HG02943 (cell line): ENCODE measurements around the gene PLG.
"Not testable (repeated sequence)": the region's sequence is repeated elsewhere in the genome, so short reads cannot be mapped to it uniquely, and the experiment has no call there.

Source experiments
- ATAC-seq: cut with Tn5 transposase; IDR thresholded peaks from one replicate; pipeline ENCODE4 v1.9.1; 2021; ENCODE audit warnings: mild to moderate bottlenecking, low read depth, moderate library complexity; ENCODE audit not compliant: unreplicated experiment

Gene PLG

DNA sequence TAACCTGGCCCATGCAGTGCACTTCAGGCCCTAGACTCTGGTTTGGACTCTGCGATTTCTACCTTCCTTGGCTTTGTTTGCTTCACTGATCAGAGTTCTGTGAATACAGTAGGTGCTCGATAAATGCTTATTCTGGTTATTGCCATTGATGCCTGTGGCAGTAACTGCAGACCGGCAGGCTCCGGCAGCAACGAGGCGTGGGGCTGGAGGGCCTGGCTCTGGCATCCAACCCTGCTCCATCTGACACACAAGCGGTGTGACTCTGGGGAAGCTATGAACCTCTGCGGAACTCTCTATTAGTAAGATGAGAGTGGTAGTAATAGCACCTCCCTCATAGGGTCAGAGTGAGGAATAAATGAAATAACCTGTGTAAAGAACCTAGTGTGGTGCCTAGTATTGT lies 66.1 kb downstream of the PLG start:
- no peak for ATAC-seq

DNA sequence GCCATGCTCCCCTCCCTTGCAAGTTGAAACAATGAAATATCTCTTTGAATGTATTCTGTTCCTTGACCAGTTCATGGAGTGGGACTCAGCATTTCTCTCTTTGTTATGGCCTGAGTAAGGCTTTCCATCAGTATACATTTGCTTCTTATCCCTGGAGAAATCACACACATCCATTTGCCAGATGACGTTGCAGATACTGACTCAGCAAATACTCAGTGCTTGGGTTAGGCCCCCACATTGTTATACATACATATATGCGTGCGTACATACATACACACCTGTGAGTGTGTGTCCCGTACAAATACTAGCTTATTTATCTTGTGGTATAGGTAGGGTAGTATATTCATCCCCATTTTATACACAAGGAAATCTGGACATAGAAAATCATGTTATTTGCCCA lies 72.4 kb downstream of the PLG start:
- ATAC-seq, result no peak

DNA sequence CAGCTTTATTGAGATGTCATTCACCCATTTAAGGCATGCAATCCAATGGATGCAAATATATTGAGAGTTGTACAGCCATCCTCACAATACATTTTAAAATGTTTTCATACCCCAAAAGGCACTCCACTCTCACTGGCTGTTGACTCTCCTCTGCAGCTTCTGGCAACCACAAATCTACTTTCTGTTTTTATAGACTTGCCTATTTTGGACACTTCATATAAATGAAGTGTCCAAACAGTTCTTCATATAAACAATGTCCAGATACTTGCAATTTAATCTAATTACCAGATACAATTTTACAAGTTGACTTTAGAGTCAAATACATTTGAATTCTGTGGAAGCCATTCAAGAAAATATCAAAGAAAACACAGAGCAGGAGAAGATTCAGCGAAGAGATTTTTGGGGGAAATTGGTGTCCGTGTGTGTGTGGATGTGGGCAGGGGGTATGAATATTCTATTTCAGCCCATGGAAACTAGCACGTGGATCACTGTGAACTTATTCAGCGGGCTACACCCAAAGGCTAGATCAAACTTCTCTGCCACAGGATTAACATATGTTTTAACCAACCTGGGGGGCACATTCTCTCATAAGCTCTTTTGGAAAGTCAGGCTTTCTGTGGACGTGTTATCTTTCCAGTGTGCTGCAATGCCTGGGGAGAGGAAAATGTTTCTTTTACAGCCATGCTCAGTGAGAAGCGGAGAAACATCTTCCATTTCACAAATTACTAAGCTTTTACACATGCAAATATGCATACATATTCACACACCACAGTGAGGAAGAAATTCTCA lies 73.9 kb downstream of the PLG start:
- no peak for ATAC-seq

DNA sequence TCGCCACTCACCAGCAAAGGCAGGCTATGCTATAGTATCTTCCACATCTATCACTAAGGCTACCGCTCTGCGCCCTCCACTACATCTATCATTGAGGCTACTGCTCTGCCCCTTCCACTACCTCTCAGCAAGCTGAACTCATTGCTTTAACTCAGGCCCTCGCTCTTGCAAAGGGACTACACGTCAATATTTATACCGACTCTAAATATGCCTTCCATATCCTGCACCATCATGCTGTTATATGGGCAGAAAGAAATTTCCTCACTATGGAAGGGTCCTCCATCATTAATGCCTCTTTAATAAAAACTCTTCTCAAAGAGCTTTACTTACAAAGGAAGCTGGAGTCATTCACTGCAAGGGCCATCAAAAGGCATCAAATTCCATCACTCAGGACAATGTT lies 77.1 kb downstream of the PLG start:
- ATAC-seq, result not testable (repeated sequence)

DNA sequence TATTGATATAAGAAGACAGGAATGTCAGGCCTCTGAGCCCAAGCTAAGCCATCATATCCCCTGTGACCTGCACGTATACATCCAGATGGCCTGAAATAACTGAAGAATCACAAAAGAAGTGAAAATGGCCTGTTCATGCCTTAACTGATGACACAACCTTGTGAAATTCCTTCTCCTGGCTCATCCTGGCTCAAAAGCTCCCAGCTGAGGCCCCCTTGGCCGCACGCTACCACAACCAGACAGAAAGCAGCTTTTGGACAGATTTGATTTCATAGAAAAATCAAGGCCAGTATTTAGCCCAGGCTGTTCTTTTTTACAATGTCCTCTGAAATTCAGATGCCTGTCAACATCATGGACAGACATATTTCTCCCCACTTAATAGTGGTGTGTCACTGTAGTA lies 78.6 kb downstream of the PLG start:
- not testable (repeated sequence) for ATAC-seq

DNA sequence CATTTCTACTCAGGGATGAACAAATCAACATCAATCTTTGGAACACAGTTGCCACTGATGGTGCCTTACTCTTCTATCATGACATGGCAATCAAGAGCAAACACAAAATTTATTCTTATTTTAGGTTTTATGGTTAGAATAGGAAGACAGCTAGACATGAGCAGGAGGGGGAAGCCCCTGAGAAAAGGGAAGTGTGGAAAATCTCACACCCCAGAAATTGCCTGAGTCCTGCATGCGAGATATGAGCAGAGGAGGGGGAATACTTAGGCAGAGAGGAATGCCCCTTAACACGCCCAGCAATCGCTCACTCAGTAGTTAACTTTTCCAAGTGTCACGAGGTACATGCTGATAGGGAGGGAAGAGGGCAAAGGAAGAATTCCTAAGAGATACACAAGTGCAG lies 79.3 kb downstream of the PLG start:
- no peak for ATAC-seq

DNA sequence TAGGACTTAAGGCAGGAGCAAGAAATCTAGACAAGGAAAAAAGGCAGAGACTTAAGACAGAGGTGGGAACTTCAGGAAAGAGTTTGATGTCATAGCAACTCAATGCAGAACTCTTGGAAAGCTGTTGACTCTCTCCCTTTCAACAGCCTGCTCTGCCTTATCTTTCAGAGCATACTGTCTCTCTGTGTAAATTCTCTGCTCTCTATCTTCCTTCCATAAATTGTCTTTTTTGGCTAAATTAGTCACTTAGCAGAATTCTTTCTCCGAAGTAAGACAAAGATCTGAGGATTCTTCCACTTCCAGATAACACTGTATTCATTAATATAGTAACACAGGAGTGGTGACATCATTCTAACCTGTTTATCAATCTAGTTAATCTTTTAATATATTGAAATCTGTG lies 80.2 kb downstream of the PLG start:
- ATAC-seq, result no peak

DNA sequence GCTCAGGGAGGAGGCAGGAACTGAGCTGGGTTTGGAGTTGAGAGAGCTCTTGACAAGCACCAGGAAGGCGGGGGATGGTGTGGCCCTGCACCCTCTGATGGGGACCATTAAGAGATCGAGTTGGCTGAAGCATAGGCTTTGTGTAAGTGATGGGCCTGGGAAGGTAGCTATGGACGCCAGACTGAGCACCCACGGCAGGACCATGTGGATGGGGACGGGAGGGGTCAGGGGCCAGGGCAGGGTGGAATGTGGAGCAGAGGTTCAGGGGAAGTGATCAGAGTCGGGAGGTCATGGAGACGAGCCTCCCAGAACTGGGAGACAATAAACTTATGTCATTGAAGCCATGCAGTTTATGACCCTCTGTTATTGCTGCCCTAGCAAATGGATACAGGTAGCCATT lies 81.7 kb downstream of the PLG start:
- no peak for ATAC-seq

DNA sequence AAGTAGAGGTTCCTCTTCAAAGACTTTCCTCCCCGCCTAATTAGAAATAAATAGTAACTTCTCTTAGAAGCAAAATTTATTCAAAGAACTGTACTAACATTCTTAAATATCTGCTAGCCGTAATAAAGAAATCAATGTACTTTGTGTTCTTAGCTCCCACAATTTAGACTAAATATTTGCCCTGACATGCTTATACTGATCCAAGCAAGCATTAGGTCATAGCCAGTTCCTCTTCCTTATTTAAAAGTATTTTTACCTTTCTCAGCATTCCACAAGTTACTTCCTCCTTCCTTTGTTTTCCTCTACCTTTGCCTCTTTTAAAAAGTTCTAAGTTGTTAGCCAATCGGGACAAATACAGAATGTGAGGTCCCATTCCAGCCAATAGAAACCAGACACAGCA lies 86.1 kb downstream of the PLG start:
- ATAC-seq, result not testable (repeated sequence)

DNA sequence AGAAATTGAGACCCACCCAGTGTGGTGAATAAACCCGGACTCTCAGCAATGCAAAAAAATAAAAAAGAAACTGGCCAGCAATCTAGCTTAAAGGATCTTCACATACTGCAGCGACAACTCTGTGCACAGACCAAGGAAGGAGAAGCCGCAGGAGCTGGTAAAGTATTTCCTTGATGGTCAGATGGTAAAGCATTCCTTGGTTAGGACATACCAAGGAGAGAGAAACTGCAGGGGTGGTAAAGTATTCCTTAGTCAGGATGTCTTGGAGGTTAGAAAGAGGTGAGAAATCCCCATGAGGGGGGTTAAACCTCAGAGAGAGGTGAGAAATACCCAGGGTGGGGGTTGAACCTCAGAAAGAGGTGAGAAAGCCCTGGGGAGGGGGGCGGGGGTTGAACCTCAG lies 86.8 kb downstream of the PLG start:
- ATAC-seq, result no peak

DNA sequence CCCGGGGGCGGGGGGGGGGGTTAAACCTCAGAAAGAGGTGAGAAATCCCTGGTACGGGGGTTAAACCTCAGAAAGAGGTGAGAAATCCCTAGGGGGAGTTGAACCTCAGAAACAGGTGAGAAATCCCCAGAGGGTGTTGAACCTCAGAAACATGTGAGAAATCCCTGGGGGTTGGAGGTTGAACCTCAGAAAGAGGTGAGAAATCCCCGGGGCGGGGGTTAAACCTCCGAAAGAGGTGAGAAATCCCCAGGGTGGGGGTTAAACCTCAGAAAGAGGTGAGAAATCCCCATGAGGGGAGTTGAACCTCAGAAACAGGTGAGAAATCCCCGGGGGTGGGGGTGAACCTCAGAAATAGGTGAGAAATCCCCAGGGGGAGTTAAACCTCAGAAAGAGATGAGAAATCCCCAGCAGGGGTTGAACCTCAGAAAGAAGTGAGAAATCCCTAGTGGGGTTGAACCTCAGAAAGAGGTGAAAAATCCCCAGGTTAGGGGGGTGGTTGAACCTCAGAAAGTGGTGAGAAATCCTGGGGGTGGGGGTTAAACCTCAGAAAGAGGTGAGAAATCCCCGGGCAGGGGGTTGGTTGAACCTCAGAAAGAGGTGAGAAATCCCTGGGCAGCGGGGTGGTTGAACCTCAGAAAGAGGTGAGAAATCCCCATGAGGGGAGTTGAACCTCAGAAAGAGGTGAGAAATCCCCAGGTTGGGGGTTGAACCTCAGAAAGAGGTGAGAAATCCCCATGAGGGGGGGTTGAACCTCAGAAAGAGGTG lies 87.4 kb downstream of the PLG start:
- no peak for ATAC-seq

DNA sequence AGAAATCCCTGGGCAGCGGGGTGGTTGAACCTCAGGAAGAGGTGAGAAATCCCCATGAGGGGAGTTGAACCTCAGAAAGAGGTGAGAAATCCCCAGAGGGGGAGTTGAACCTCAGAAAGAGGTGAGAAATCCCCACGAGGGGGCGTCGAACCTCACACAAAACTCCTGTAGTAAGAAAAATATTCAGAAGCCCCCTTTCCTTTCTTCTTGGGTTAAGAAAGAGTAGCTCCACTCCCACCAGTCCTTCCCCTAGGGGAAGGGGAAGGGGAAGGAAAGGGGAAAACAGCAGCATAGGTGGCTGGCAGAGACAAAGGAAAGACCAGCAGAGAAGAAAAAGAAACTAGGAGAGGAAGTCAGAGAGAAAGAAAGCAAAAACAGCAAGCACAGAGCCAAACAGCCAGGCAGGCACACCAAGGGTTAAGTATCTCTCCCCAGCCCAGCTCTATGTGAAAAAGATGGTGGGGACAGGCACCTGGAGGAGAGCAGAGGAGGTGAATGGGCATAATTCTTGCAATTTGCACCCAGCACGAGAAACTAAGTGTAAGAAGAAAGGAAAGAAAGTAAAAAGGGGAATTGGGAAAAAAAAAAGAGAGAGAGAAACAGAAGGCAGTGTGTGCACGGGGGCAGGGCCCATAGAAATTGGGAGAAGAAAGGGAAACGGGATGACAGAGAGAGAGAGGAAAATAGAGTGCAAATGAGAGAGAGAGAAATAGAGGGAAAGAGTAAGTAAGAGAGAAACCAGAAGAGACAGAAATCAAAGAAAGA lies 88.2 kb downstream of the PLG start:
- no peak for ATAC-seq

DNA sequence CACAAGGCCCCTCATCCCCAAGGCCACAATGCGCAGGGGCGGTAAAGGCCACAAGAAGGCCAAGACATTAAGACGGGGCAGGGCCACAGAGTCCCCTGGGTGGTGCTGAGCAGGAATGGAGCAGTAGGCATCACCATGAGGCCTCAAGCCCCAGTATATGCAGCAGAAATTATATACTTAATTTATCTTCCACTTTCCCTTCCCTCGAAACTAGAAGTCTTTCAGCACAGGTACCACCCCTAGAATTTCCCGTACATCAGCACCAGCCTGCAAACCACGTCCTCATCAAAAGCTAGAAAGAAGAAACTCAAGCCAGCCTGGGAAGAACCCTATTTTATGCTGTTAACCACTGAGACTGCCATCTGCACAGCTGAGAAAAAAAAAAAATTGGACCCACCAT lies 89.4 kb downstream of the PLG start:
- no peak for ATAC-seq

DNA sequence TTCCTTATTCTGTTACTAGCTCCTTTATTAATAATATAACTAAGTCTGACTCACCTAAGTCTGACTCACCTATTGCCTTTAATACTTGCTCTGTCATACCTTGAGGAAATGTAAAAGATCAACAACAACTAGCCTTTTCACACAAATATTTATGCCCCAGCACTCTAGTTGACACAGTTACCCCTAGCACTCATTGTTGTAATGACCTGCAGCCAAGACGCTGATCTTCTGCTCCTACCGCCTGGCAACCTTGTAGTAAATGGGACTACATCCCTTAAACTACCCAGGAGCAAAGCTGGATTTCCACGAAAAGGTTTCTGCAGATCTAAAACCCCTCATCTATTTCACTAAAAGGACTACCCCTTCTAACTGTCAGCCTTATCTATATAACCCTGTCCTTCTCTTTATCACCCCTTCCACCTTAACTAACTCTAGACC lies 90.0 kb downstream of the PLG start:
- ATAC-seq, result no peak

DNA sequence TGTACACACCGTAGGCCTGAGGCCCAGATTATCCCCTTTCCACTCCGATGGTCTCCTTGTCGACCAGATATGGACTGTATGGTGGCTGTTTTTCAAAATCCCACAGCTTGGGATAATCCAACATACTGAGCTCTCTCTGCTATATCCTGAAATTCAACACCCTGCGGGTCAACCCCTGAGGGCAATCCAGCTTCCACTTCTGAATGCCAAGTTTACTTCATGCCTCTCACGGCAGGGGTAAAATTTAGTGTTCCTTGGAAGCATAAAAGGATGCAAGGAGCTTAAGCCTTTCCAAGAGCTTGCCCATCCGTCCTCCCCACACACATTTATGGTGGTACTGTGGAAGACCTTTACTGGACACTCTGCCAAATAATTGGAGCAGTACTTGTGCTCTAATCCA lies 90.7 kb downstream of the PLG start:
- ATAC-seq, result no peak

DNA sequence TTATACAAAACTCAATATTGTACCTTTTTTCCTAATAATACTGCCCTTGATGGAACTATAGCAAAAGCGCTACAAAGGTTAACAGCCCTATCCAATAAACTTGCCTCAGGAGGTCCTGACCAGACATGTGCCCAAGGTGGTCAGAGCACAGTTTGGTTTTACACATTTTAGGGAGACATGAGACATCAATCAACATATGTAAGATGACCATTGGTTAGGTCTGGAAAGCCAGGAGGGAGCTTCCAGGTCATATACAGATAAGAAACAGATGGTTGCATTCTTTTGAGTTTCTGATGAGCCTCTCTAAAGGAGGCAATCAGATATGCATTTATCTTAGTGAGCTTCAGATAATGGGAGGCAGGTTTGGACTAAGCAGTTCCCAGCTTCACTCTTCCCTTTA lies 91.6 kb downstream of the PLG start:
- no peak for ATAC-seq

DNA sequence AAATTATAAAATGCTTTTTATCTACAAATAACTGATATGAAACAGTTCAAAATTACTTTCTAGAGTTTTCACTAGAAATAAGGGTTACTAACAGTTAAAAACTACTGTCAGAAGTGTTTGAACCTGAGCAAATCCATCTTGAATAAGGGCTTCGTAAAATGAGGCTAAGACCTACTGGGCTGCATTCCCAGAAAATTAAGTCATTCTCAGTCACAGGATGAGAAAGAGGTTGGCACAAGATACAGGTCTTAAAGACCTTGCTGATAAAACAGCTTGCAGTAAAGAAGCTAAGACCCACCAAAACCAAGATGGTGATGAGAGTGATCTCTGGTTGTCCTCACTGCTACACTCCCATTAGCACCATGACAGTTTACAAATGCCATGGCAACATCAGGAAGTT lies 93.7 kb downstream of the PLG start:
- no peak for ATAC-seq

DNA sequence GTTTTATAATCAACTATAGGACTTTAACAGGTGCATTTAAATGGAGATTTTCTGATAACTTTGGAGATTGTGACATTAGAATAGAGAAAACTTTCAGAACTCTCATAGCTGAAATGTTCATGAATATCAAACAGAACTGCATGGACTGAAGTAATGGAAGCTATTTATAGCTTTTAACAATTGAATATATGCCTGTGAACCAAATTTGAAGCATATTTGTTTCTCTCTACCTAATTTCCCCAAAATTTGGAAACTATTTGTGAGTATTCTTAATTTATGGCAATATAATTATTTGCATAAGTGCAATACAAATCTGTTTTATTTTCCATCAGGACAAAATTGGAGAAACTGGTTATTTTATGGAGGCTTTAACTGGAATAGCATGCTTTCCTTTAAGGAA lies 96.6 kb downstream of the PLG start:
- no peak for ATAC-seq

DNA sequence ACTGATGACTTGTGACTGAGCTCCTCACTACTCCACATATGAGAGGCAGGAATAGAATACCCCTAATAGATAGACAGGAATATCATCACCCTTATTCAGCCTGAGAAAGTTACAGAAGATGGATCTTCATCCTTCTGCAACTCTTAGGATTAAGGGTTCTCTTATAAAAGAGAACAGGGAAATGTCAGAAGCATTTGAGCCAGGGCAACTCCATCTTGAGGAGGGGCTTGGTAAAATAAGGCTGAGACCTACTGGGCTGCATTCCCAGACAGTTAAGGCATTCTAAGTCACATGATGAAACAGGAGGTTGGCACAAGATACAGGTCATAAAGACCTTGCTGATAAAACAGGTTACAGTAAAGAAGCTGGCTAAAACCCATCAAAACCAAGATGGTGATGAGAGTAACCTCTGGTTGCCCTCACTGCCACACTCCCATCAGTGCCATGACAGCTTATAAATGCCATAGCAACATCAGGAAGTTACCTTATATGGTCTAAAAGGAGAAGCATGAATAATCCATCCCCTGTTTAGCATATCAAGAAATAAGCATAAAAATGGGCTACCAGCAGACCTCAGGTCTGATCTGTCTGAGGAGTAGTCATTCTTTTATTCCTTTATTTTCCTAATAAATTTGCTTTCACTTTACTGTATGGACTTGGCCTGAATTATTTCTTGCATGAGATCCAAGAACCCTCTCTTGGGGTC lies 97.9 kb downstream of the PLG start:
- no peak for ATAC-seq

DNA sequence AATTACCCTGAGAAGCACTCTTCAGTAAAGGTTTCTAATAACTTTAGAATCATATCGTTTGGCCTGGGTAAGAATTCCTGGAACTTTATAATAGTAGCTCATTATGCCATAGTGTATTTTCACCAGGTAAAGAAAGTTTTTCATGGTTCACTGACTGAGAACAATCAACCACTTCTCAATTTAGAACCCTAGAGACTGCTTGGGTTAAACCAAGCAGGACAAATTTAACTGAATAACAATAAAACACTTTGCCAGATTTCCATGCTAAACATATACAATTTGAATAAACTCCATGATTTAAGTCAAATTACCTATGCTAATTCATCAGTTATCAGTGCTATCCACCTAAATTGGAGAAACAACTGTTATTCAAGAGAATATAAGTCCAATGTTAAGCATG lies 99.4 kb downstream of the PLG start:
- no peak for ATAC-seq

DNA sequence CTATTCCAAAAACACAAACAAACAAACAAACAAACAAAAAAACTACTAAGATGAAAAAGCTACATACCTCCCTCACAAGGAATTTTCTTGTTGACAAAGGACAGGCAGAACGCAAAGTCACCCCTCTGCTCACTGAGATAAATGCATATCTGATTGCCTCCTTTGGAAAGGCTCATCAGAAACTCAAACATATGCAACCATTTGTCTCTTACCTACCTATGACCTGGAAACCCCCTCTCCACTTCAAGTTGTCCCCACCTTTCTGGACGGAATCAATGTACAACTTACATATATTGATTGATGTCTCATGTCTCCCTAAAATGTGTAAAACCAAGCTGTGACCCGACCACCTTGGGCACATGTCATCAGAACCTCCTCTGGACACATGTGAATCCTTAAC lies 100.0 kb downstream of the PLG start:
- not testable (repeated sequence) for ATAC-seq
